AG20443 (cell line): ENCODE measurements around the gene FCRL5.

Experiments
- DNase-seq: peaks from one replicate; pipeline ENCODE4 v3.0.0; 2012; ENCODE audit warnings: low spot score, mixed read lengths

The FCRL5 gene

DNA sequence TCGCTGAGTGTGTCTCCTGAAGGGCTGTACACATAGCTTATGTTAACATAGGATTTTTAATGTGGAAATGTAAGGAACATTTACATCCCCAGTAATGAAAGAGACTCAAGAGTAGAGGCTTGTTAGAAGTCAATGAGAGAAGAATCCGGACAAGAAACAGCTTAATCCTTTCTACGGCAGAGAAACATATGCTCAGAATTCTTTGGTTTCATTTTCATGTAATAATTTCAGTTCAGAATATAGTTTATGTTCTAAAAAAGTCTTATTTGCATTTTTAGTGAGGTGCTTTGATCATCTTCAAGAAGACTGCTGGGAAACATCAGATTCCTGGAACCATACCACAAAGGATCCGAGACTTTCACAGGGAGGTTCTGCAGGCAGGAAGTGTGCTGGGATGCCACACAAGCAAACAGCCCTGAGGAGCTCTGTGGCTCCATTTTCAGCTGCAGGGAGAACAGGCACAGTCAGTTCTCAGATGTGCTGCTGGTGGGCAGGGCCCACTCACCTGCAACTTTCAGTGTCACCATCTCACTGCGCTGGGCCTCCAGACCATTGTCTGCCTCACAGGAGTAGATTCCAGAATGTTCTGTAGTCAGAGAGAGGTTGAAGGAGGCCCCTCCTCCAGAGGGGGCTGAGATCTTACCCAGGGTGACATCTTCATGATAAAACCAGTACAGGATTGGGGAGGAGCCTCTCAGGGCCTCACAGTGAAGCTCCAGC, 28.4 kb downstream of the FCRL5 start:
- DNase-seq = no peak

DNA sequence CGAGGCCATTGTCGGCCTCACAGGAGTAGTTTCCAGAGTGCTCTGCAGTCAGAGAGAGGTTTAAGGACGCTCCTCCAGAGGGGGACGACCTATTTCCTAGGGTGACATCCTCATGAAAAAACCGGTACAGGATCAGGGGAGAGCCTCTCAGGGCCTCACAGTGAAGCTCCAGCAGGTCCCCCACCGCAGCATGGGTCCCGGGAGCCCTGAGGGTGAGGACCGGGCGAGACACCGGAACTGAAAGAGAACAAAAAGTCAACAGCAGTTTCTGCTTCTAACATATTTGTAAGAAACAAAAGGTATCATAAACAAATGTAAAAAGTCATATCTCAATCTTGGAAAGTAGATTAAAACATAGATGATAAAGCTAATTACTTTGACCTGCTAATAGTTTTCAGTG, 31.3 kb downstream of the FCRL5 start:
- DNase-seq = no peak

GRCh38 chr1:157520386-157520935, 31.9 kb downstream of the FCRL5 start:
- DNase-seq = no peak

- no peak for DNase-seq
These were observed 32.9 kb downstream of the FCRL5 start for GRCh38 chr1:157519451-157519850.

DNA sequence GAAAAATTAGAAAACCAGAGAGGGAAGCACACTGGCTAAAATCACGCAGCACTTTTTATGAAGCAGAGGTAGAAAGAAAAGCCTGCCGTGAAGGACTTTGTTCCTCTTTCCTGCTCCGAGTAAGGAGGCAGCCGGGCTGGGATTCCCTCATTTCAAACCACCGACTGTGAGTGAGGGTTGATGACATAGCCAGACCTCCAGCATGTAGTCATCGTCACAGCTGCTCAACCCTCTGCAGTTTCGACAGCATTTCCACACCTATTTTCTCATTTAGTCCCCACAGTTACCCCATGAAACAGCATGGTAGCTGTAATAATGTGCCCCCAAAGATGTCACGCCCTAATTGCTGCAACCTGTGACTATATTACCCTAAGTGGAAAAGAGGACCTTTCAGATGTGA, 35.3 kb downstream of the FCRL5 start:
- no peak for DNase-seq

GRCh38 chr1:157515709-157516108, 36.6 kb downstream of the FCRL5 start:
- no peak for DNase-seq

- DNase-seq = no peak
These were observed 37.2 kb downstream of the FCRL5 start for GRCh38 chr1:157515141-157515540.

DNA sequence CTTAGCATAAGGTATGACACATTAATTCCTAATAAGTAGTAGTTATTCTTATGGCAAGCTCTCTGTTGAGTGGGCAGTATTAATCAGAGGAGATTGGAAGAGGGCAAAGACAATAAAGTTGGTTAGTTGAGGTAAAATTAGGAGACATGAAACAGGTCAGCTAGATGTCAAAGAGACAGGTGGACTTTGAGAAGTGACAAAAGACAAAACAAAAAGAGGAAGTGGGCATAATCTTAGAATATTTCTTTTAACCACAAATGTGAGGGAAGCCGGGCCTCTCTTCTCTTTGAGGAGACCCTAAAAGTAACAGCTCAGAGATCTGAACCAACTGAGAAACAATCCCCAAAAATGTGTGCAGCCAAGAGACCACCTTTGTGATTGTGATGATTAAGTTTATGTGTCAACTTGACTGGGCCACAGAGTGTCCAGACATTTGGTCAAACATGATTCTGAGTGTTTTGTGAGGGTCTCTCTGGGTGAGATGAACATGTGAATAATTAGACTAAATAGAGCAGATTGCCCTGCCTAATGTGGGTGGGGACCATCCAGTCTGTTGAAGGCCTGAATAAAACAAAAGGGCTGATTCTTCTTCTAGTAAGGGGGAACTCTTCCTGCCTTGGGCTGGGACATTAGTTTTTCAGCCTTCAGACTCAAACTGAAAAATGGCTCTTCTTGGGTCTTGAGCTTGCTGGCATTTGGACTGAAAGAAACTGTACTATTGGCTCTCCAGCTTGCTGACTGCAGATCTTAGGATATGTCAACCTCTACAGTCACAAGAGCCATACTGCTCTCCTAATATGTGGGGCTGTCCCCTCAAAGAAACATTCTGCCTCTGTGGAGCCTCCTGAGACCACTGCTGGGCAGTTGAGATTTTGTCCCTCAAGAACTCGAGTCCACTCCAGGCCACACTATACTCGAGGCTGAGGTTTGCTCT, 40.0 kb downstream of the FCRL5 start:
- DNase-seq = no peak

- no peak for DNase-seq
These were observed 42.6 kb downstream of the FCRL5 start for GRCh38 chr1:157509546-157510232.

DNA sequence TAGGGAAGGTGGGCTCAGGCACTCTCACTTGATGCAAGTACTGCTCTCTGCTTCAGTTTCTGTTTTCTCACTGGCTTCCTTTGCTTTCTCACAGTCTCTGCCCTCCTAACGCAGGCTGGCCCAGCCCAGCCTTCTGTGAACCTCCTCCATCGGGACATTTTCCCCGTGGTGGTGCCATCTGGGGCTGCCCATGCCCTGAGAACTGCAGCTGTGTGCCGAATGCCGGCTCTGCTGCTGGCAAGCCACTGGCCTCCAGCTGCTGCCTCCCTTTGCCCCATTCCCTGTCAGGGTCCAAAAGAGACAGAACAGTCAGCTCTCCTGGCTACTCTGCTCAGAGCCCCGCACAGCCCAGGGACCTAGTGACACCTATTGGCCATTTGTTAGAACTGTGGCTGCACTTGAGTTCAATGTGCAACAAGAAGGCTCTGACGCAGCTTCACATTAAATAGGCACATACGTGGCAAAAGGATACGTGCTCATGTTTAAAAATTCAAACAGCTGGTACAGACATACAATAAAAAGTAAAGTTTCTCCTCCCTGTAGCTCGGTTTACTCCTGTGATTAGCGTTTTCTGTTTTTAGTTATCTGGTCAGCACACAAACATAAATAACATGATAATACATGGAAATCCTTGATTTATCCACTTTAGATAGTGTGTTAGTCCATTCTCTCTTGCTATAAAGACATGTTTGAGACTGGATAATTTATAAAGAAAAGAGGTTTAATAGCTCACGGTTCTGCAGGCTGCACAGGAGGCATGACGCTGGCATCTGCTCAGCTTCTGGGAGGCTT, 46.6 kb downstream of the FCRL5 start:
- DNase-seq = peak; percentile 81

DNA sequence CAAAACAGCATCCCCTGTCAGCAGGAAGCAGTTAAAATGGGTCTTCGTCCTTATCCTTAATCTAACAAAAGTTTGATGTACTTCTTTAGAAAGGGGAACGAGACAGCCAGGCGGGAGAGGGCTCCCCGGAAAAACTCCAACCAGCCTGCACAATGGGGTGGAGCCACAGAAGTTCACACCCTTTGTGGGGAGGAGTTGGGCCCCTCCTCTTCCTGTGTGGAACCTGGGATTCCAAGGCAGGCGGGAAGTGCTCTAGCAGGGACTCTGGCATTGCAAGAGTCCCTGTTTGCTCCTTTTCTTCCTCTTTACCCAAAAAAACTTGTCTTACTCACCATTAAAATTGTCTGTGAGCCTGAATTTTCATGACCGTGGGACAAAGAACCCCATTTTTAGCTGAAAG, 47.7 kb downstream of the FCRL5 start:
- DNase-seq = no peak

- no peak for DNase-seq
These were observed 52.8 kb downstream of the FCRL5 start for GRCh38 chr1:157499521-157499920.

DNA sequence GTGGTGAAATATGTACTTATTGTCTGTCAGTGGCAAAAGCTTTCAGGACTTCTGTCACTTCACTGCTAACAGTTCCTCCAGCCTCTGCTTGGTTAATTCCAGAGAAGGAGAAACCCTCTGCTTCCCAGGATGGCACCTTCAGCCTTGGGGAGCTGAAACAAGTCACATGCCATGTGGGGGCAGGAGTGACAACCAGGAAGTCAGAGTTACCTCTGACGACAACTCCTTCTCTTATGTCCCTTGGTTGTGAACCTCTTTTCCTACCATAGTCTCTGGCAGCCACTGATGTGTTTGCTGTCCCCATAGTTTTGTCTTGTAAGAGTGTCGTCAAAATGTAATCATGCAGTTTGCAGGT, 53.6 kb downstream of the FCRL5 start:
- no peak for DNase-seq

DNA sequence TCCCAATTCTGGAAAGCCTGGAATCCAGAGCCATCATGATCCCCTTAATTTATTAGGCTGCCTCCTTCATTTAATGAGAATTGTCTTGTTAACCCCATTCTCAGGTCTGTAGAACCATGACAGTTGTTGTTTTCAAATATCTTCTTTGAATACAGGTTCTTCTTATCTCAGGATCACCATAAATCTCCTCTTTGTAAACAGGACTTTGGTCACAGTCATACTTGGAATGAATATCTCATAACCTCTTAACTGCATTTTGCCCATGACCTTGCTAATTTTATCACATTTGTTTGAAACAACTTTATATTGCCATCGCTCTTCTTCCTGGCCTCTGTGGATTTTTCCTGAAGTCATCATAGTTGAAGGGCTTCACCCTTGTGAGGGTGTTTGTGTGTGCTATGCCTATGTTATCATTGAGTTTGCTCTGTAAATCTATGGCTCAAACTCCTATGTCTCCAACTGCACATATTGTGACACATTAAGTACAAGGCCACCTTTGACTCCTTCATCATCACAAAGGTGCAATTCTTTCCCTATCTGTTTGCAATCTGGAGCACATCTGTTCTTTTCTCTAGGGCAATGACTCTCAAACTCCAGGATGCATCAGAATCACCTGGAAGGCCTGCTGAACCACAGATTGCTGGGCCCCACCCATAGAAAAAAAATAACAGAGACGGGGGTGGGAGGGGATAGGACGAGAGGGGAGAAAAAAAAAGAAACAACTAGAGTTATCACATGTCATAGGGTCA, 54.2 kb downstream of the FCRL5 start:
- DNase-seq = no peak

GRCh38 chr1:157497284-157497683, 55.0 kb downstream of the FCRL5 start:
- no peak for DNase-seq

- peak; percentile 53 for DNase-seq
These were observed 56.2 kb downstream of the FCRL5 start for GRCh38 chr1:157496121-157496526.

- no peak for DNase-seq
These were observed 57.0 kb downstream of the FCRL5 start for GRCh38 chr1:157495285-157495684.

DNA sequence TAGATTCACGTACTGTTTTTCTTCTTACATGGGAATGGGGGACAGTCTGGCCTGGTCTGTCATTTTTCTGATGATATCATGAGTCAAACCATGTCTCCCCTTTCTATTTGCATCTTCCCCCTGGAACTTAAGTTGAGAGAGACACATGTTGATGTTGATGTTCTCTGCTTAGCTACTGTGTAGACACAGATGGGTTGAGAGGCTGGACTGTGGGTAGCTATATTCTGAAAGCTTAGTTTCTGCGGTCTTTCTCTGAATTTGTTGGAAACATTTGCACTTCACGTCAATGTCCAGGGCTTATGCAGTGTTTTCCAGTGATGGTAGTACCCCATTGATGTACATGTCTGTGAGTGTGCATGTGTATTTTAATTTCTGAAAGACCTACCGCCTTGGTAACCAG, 58.2 kb downstream of the FCRL5 start:
- DNase-seq = no peak

GRCh38 chr1:157490467-157491165, 61.7 kb downstream of the FCRL5 start:
- DNase-seq = peak; percentile 63

DNA sequence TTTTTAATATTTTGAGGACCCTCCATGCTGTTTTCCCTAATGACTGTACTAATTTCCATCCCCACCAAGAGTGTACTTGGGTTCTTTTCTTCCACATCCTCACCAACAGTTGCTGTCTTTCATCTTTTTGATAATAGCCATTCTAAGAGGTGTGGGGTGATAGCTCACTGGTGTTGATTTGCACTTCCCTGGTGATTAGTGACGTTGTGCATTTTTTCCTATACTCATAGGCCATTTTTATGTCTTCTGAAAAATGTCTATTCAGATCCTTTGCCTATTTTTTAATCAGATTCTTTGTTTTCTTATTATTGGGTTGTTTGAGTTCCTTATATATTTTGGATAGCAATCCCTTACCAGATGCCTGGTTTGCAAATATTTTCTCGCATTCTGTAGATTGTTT, 64.2 kb downstream of the FCRL5 start:
- no peak for DNase-seq
